NOMO-1 treated with DMSO at 0.1 percent for 48 hours (cell line): Measurements from ENCODE around the gene ADAT2.
A peak's percentile ranks its signal among the peaks of the same experiment; 100 is the strongest.

Experiments used
- DNase-seq: peaks from one replicate; lab custom pipeline; 2025; ENCODE audit not compliant: unreplicated experiment; lab: John Stamatoyannopoulos, UW

Gene ADAT2

GRCh38 chr6:143441680-143442545 lies 8.6 kb downstream of the ADAT2 start:
- no peak for DNase-seq

DNA sequence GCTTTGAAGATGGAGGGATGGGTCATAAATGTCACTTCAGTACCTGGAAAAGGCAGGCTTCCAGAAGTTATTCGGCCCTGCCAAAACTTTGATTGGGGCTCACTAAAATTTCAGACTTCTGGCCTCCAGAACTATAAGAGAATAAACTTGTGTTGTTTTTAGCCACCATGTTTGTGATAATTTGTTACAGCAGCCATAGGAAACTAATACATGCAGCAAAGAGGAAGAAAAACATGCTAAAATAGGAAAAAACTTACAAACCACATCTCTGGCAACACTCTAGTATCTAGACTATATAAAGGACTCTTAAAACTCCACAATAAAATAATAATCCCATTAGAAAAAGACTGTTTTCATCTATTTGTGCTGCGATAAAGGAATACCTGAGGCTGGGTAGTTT lies 9.5 kb downstream of the ADAT2 start:
- DNase-seq, result no peak

GRCh38 chr6:143432588-143432987 lies 17.9 kb downstream of the ADAT2 start:
- no peak for DNase-seq

DNA sequence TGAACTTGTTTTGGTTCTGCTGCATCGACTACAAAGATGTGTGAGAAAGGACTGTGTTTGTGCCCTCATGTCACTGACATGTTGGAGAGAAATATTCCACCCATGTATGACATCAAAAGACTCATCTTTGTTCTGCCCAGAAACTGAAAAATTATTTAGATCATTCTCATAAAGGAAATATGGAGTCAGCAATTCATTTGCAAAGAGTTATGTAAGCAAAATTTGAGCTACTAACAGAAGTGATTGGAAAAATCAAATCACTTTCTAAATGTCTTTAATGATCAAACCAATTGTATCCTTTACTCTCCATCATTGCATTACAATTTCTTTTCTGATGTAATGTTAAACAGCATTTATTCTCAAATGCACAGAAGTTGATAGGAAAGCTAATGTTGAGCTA lies 19.3 kb downstream of the ADAT2 start:
- DNase-seq, result no peak

DNA sequence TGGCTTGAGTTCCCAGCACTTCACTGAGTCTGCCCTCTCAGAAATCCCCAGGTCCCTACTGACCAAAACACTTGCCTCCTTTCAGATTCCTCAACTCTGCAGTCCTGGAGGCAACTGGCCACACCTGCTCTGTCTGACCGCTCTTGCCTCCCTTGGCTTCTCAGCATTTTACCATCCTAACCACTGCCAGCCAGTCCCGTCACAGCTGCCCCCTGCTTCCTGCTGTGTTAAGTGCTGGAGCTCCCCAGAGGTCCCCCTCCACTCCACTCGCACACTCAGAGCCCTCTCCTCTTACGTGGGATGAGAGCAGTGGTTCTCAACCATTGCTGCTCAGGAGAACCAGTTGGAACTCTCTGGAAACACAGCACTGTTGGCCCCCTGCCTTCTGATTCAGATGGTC lies 20.5 kb downstream of the ADAT2 start:
- DNase-seq, result no peak

GRCh38 chr6:143427109-143427817 lies 23.2 kb downstream of the ADAT2 start:
- peak; percentile 62 for DNase-seq

DNA sequence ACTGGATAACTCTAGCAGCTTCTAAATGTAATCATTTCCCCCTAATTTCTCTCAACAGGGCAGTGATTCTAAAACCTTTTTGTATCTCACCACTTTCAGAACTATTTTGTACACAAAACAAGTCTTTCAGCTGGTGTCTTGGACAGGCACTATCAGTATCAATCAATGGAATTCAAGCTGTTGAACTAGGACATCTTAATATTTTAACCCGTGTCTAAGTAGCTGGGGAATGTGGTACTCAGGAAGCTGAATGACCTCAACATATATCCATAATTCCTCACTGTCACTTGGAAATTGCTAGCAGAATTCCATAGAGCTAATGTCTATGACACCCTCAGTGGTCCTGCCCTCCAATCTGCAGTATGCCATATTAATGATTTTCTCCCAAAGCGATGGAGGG lies 24.5 kb downstream of the ADAT2 start:
- no peak for DNase-seq

DNA sequence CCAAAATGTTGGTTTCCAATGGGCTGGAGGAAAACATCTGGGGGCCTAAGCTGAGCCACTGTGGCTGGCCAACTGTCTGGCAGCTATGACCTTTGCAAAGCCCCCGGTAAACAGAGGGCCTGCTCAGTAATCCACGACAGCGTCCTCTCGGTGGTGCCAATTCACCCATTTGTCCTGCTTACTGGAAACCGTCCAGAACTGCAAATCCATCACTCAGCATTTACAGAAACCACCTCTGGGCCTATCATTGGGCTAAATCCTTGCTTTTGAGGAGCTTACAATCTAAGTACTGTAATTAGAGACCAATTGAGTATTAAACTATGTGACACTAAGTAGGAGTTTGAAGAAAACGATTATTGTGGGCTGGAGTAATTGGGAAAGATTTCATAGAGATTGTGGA lies 31.0 kb downstream of the ADAT2 start:
- DNase-seq, result no peak

DNA sequence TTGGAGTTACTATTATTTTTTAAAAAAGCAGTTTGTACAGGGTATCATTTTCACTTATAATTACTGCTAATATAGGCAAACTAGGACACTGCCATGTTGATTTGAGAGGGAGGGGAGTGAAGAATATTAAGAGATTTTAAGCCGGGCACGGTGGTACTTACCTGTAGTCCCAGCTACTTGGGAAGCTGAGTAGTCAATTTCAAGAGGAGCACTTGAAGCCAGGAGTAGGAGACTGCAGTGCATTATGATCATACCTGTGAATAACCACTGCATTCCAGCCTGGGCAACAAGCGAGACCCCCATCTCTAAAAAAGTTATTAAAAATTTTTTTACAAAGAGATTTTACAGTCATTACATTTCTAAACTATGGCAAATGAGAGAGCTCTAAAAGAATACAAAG lies 35.7 kb downstream of the ADAT2 start:
- no peak for DNase-seq

- no peak for DNase-seq
Measured at GRCh38 chr6:143410859-143411270, 39.6 kb downstream of the ADAT2 start.

DNA sequence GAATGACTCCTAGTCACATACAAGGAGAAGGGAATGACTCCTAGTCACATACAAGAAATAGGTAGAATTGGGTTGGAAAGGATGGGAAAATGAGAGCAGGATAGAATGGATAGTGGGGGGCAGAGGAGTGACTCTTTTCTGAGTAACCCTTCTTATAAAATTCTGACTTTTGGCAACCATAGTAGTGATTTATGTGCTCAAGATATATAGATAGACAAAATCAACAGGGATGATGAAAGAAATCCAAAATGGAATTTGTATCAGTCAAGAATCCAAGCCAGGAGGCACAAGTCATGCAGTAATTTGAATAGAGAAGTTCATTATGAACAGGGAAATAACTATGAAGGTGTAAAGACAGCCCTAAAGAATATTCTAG lies 41.7 kb downstream of the ADAT2 start:
- no peak for DNase-seq

DNA sequence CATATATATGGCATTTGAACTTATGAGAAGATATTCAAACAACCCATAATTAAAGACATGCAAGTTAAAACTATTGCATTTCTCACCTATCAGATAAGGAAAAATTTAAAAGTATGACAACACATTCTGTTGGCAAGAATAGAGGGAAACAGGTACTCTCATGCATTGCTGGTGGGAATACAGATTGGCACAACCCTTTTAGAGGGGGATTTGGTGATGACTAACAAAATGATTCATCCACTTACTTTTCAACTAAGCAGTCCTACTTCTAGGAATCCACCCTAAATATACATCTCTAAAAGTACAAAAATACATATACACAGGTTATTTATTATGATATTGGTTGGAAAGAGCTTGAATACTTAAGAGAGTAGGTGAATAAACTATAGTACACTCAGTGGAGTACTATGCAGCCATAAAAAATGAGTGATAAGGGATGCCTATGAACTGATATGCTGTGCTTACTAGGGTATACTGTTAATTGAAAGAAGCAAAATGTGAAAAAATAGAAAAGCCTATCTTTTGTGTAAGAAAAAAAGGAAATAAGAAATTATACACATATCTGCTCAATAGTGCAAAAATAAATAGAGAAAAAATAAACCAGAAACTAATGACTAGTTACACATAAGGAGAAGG lies 42.2 kb downstream of the ADAT2 start:
- no peak for DNase-seq

GRCh38 chr6:143406673-143407072 lies 43.8 kb downstream of the ADAT2 start:
- no peak for DNase-seq

DNA sequence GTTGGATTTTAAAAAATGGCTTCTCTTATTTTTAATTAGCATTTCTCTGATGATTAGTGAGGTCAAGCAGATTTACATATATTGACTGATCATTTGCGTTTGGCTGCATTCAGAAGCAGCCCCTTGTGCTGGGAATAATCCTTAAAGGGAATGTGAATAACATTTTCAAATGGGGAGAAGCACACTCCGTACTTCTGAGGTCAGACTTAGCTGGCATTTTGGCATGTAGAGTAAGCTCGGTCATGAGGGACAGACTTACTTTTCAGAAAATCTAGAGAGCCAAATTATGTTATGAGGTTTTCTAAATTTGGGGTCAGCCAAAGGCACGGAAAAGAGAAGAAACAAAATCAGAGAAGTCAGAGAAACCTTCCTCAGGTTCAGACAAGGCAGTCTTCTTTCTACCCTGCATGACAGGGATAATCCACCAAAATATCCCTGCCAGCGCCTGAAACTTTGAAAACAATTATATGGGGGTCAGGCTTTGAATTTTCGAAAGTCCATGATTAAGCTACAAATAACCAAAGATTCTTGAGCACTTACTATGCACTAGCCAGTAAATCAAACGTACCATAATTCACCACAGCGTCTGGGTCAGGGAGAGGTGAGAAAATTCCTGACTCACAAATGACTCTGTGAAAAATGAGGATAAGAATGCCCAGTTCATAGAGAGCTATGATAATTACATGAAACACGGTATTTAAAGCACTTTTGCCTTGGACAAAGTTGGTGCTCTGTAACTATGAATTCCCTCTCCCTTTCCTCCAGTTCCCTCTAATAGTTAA lies 44.9 kb downstream of the ADAT2 start:
- no peak for DNase-seq

GRCh38 chr6:143402721-143403336 lies 47.7 kb downstream of the ADAT2 start:
- no peak for DNase-seq

DNA sequence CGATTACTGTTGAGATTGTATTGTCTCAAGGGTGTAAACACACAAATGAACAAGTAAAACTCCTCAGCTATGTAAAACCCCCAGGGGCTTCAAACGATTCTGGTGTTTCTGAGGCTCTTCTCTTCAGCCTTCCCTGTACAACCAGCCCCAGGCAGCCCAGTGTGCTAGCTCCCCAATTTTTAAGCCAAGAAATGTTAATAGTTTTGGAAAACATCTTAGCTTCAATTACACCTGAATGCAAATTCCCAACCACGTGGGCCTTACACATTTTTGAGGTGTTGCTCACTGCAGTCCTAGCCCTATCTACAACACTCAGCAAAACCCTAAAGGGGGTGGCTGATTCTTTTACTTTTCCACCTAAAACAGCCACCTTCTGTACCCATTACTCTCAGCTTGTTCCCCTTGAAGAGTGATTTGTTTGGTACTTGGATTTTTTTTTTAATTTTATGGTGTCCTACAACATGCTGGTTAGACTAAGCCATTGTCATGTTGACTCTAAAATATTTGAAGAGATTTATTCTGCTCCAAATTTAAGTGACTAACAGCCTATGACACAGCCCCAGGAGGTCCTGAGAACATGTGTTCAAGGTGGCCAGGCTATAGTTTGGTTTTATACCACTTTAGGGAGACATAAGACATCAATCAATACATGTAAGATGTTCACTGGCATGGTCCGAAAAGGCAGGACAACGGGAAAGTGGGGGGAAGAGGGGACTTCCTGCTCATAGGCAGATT lies 48.7 kb downstream of the ADAT2 start:
- DNase-seq, result no peak

- peak; percentile 44 for DNase-seq
Measured at GRCh38 chr6:143401068-143401446, 49.4 kb downstream of the ADAT2 start.

GRCh38 chr6:143400258-143401067 lies 50.0 kb downstream of the ADAT2 start:
- DNase-seq, result peak; percentile 76

DNA sequence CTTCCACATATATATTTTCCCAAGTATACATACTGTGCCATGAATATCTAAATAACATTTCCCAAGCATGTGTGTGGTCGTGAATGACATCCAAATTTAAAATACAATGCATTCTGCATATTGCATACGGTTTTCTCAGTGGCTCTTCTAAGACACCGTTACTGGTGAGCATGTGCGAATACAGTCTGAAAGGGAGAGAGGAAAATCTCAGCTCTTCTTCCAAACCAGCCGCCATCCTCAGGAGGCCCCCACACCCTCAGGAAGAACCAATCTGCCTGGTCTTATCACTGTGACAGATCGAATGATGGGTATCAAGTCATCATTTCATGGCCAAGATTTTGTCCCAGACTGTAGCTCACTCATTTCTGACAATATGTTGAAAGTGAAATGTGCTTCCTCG lies 50.7 kb downstream of the ADAT2 start:
- DNase-seq, result no peak
